Right lobe of liver (tissue), 4 donors: ENCODE results near the gene FARS2.

Experiments
- CTCF ChIP-seq, 4 donors: fragments of 200-600 bp in 3 of 4; fragments of 450-650 bp in 1 of 4; IDR thresholded peaks; one replicate each; pipeline versions ENCODE4 v1.5.1 to v1.8.0; 2016 to 2022; ENCODE audit warnings: antibody characterized with exemption in 4 of 4, mild to moderate bottlenecking in 2 of 4
- POLR2A ChIP-seq: fragments of 450-650 bp; IDR thresholded peaks from one replicate; pipeline ENCODE4 v1.6.1; 2017; ENCODE audit warnings: antibody characterized with exemption, mild to moderate bottlenecking
- donor health status: DM: no; HTN: no; CAD: no.
- donor health status: DM: no; HTN: no; CAD: no.
- donor health status: DM: no; HTN: yes; CAD: no.

- TF ChIP-seq CTCF (IDR thresholded peaks at IDR 0.05): no peak
- no peak for TF ChIP-seq POLR2A
Observed at GRCh38 chr6:5749651-5750215, 488.4 kb downstream of the FARS2 start.
